ENCODE data around the gene ZFHX3. TPM values are rescaled to one million over a fixed set of nuclear protein-coding genes. Genes with fewer than 3 reads are reported as not detected.

The ZFHX3 gene
- total and polyA plus RNA-seq, 2 donors (not counting 3 experiments of a cell fraction or from before 2014, with no cell fraction given), result 3.7 to 18.8 TPM

DNA sequence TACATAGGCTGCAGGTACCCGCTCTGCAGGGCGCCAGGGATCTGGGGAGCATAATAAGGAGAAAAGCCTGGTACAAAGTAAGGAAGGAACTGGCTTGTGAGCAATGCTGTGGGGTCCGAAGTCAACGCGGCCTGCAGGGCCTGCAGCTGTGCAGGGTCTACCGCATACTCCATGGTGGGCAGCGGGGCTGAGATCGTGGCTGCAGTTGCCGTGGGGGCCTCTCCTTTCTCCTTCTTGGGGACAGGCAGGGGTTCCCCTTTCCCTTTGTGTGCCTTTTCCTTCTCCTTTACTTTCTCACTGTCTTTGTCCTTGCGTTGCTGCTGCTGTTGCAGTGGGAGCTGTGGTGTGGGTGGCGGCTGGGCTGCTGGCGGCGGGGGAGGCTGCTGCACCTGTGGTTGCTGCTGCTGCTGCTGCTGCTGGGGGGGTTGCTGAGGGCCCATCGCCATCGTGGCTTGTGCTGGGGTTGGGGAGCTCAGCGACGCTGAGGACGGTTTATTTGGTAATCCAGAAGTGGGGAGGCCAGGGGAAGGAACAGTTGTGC is 259.6 kb downstream of the ZFHX3 start:
- peaks cover 2 to 5% of the 10 kb centered on the region in 2 experiments for H3K36me3 ChIP-seq (ENCODE audit: control insufficient read depth in 2 of 2, extremely low read depth in 1 of 2, insufficient read depth in 2 of 2, low read length in 2 of 2)
- TF ChIP-seq, protein P1, sequence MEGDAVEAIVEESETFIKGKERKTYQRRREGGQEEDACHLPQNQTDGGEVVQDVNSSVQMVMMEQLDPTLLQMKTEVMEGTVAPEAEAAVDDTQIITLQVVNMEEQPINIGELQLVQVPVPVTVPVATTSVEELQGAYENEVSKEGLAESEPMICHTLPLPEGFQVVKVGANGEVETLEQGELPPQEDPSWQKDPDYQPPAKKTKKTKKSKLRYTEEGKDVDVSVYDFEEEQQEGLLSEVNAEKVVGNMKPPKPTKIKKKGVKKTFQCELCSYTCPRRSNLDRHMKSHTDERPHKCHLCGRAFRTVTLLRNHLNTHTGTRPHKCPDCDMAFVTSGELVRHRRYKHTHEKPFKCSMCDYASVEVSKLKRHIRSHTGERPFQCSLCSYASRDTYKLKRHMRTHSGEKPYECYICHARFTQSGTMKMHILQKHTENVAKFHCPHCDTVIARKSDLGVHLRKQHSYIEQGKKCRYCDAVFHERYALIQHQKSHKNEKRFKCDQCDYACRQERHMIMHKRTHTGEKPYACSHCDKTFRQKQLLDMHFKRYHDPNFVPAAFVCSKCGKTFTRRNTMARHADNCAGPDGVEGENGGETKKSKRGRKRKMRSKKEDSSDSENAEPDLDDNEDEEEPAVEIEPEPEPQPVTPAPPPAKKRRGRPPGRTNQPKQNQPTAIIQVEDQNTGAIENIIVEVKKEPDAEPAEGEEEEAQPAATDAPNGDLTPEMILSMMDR (IDR thresholded peaks at IDR 0.05; ENCODE audit: extremely low read depth in 1 of 2, insufficient read depth in 1 of 2, low read depth in 1 of 2, low read length in 2 of 2), result no peak
- TF ChIP-seq MYC (IDR thresholded peaks at IDR 0.05; ENCODE audit: low read depth, low read length), result no peak
- TF ChIP-seq, protein P2, sequence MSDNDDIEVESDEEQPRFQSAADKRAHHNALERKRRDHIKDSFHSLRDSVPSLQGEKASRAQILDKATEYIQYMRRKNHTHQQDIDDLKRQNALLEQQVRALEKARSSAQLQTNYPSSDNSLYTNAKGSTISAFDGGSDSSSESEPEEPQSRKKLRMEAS (IDR thresholded peaks at IDR 0.05; ENCODE audit: insufficient read depth, insufficient read length), result no peak
- no peak for TF ChIP-seq GATA2 (IDR thresholded peaks at IDR 0.05; ENCODE audit: insufficient read depth, insufficient read length, low read depth, low read length)
- TF ChIP-seq POLR2AphosphoS5 (IDR thresholded peaks at IDR 0.05; ENCODE audit: insufficient read depth, low read depth, low read length), result no peak
- TF ChIP-seq EZH2 (IDR thresholded peaks at IDR 0.05; ENCODE audit: borderline replicate concordance, low read depth, low read length, severe bottlenecking), result no peak
- no peak for TF ChIP-seq POLR2A (IDR thresholded peaks at IDR 0.05; ENCODE audit: low read depth, low read length)
- no peak for TF ChIP-seq JUN (IDR thresholded peaks at IDR 0.05; ENCODE audit: borderline replicate concordance, insufficient read depth, insufficient read length, low read depth)
- no peak for TF ChIP-seq FOS (IDR thresholded peaks at IDR 0.05; ENCODE audit: borderline replicate concordance, insufficient read depth, low read length)
- no peaks in the 10 kb centered on the region for H3K79me2 ChIP-seq (ENCODE audit: control insufficient read depth, insufficient read depth, low read length)
- no peak overlapping the region for H3K9ac ChIP-seq (replicated peaks; ENCODE audit: extremely low read depth, insufficient read depth, low read length)
- no peaks in the 10 kb centered on the region for H3K27me3 ChIP-seq (ENCODE audit: control insufficient read depth in 2 of 2, insufficient read depth in 2 of 2, low read length in 2 of 2)
- ChIA-PET POLR2A (no interaction called here), CTCF (no interaction called here)
- FAIRE-seq, result no peak
- no peak overlapping the region for H2AFZ ChIP-seq (ENCODE audit: low read depth, low read length)
- H3K9me3 ChIP-seq (replicated peaks; ENCODE audit: control insufficient read depth, insufficient read depth, low read length), result no peaks in the 10 kb centered on the region
- no TSS peak for BruUV-seq (replicated peaks)
- no peak overlapping the region for H3K4me2 ChIP-seq (ENCODE audit: insufficient read depth, low read length)
- no peak overlapping the region for H3K27ac ChIP-seq (ENCODE audit: insufficient read depth, low read depth, low read length)
- intact Hi-C loops (cut with micrococcal nuclease) (loop anchor here (5.0 to 10.0 kb wide), 2 partner anchors 256 to 544 kb away; no protein-coding TSS in a partner anchor), dilution Hi-C loops (cut with MboI; ENCODE audit: extremely low pct_ligation_motif_present, low sequenced_read_pairs) (no loop called here)
- H3K9me1 ChIP-seq (replicated peaks; ENCODE audit: control insufficient read depth, extremely low read depth, insufficient read depth, low read length), result no peaks in the 10 kb centered on the region
- H3K4me1 ChIP-seq (ENCODE audit: control insufficient read depth, extremely low read depth, insufficient read depth, low read length), result peaks cover 7% of the 10 kb centered on the region
- no peak overlapping the region for H3K4me3 ChIP-seq (replicated peaks in 1 of 3; ENCODE audit: insufficient read depth in 1 of 3, low read depth in 1 of 3, low read length in 3 of 3)
- no peaks in the 10 kb centered on the region for H4K20me1 ChIP-seq (replicated peaks; ENCODE audit: control insufficient read depth, extremely low read depth, insufficient read depth, low read length)
- DNase-seq (ENCODE audit: low read depth, low spot score), result no peak

All from endothelial cell of umbilical vein (primary cell).